Activated naive CD8-positive, alpha-beta T cell treated with anti-CD3 and anti-CD28 coated beads for 36 hours (primary cell): ENCODE measurements around the gene BCAS3. TPM values are rescaled to one million over a fixed set of nuclear protein-coding genes. Genes with fewer than 3 reads are reported as not detected.

Experiments used
- DNase-seq: peaks from one replicate; pipeline ENCODE4 v3.0.0; 2021
- H3K27ac Mint-ChIP-seq: one replicate; pipeline ENCODE4 v1.8.0; 2022; ENCODE audit warnings: mild to moderate bottlenecking, moderate library complexity, mixed read lengths
- H3K27me3 Mint-ChIP-seq: one replicate; pipeline ENCODE4 v1.8.0; 2022; ENCODE audit warnings: mild to moderate bottlenecking, mixed read lengths
- H3K36me3 Mint-ChIP-seq: one replicate; pipeline ENCODE4 v1.8.0; 2021; ENCODE audit warnings: mild to moderate bottlenecking, mixed read lengths
- H3K4me1 Mint-ChIP-seq: one replicate; pipeline ENCODE4 v1.8.0; 2021; ENCODE audit warnings: mixed read lengths
- H3K4me3 Mint-ChIP-seq: one replicate; pipeline ENCODE4 v1.8.0; 2022; ENCODE audit warnings: mild to moderate bottlenecking, moderate library complexity, mixed read lengths
- H3K9me3 Mint-ChIP-seq: one replicate; pipeline ENCODE4 v1.8.0; 2022; ENCODE audit warnings: mixed read lengths
- total RNA-seq, 2 experiments: library from RNA; stranded (reverse); gene quantifications; one replicate each; pipeline ENCODE4 v1.2.3, GENCODE V29; 2021

The BCAS3 gene
- total RNA-seq, 2 experiments from 2014 or later, result 4.9 to 7.0 TPM

GRCh38 chr17:61296058-61296457 lies 618.4 kb downstream of the BCAS3 start:
- Mint-ChIP-seq H3K27me3 (no peaks in the 10 kb centered on the region), H3K9me3 (no peaks in the 10 kb centered on the region), H3K36me3 (no peaks in the 10 kb centered on the region), H3K4me3 (no peak overlapping the region), H3K4me1 (no peaks in the 10 kb centered on the region), H3K27ac (no peak overlapping the region)
- no peak for DNase-seq

- H3K4me1 Mint-ChIP-seq, result no peaks in the 10 kb centered on the region
- no peak overlapping the region for H3K4me3 Mint-ChIP-seq
- H3K27me3 Mint-ChIP-seq, result no peaks in the 10 kb centered on the region
- H3K9me3 Mint-ChIP-seq, result no peaks in the 10 kb centered on the region
- no peak overlapping the region for H3K27ac Mint-ChIP-seq
- no peak for DNase-seq
- no peaks in the 10 kb centered on the region for H3K36me3 Mint-ChIP-seq
Measured at GRCh38 chr17:61299517-61300513, 622.2 kb downstream of the BCAS3 start.

- no peak for DNase-seq
- H3K27me3 Mint-ChIP-seq, result no peaks in the 10 kb centered on the region
- H3K36me3 Mint-ChIP-seq, result no peaks in the 10 kb centered on the region
- H3K27ac Mint-ChIP-seq, result no peak overlapping the region
- no peaks in the 10 kb centered on the region for H3K4me1 Mint-ChIP-seq
- no peaks in the 10 kb centered on the region for H3K9me3 Mint-ChIP-seq
- no peak overlapping the region for H3K4me3 Mint-ChIP-seq
Measured at GRCh38 chr17:61302953-61303816, 625.5 kb downstream of the BCAS3 start.

GRCh38 chr17:61303817-61304096 lies 626.1 kb downstream of the BCAS3 start:
- no peak for DNase-seq
- Mint-ChIP-seq H3K27me3 (no peaks in the 10 kb centered on the region), H3K27ac (no peak overlapping the region), H3K36me3 (no peaks in the 10 kb centered on the region), H3K4me3 (no peak overlapping the region), H3K9me3 (no peaks in the 10 kb centered on the region), H3K4me1 (no peaks in the 10 kb centered on the region)

GRCh38 chr17:61305024-61305423 lies 627.4 kb downstream of the BCAS3 start:
- Mint-ChIP-seq H3K36me3 (no peaks in the 10 kb centered on the region), H3K4me1 (no peaks in the 10 kb centered on the region), H3K4me3 (no peak overlapping the region), H3K9me3 (no peaks in the 10 kb centered on the region), H3K27ac (no peak overlapping the region), H3K27me3 (no peaks in the 10 kb centered on the region)
- no peak for DNase-seq

GRCh38 chr17:61306003-61306402 lies 628.4 kb downstream of the BCAS3 start:
- Mint-ChIP-seq H3K4me1 (no peaks in the 10 kb centered on the region), H3K27me3 (no peaks in the 10 kb centered on the region), H3K27ac (no peak overlapping the region), H3K36me3 (no peaks in the 10 kb centered on the region), H3K4me3 (no peak overlapping the region), H3K9me3 (no peaks in the 10 kb centered on the region)
- DNase-seq, result no peak

GRCh38 chr17:61307905-61308886 lies 630.5 kb downstream of the BCAS3 start:
- no peak for DNase-seq
- no peaks in the 10 kb centered on the region for H3K36me3 Mint-ChIP-seq
- no peak overlapping the region for H3K4me3 Mint-ChIP-seq
- H3K27me3 Mint-ChIP-seq, result no peaks in the 10 kb centered on the region
- H3K27ac Mint-ChIP-seq, result no peak overlapping the region
- H3K4me1 Mint-ChIP-seq, result no peaks in the 10 kb centered on the region
- H3K9me3 Mint-ChIP-seq, result no peaks in the 10 kb centered on the region

- no peak overlapping the region for H3K4me3 Mint-ChIP-seq
- DNase-seq, result no peak
- H3K27ac Mint-ChIP-seq, result no peak overlapping the region
- no peaks in the 10 kb centered on the region for H3K9me3 Mint-ChIP-seq
- no peaks in the 10 kb centered on the region for H3K4me1 Mint-ChIP-seq
- H3K27me3 Mint-ChIP-seq, result no peaks in the 10 kb centered on the region
- no peaks in the 10 kb centered on the region for H3K36me3 Mint-ChIP-seq
Measured at GRCh38 chr17:61309362-61310256, 632.0 kb downstream of the BCAS3 start.

GRCh38 chr17:61310590-61310989 lies 632.9 kb downstream of the BCAS3 start:
- Mint-ChIP-seq H3K9me3 (no peaks in the 10 kb centered on the region), H3K36me3 (no peaks in the 10 kb centered on the region), H3K4me3 (no peak overlapping the region), H3K27ac (no peak overlapping the region), H3K4me1 (no peaks in the 10 kb centered on the region), H3K27me3 (no peaks in the 10 kb centered on the region)
- no peak for DNase-seq

GRCh38 chr17:61312406-61313295 lies 635.0 kb downstream of the BCAS3 start:
- no peak overlapping the region for H3K27ac Mint-ChIP-seq
- no peaks in the 10 kb centered on the region for H3K4me1 Mint-ChIP-seq
- no peaks in the 10 kb centered on the region for H3K9me3 Mint-ChIP-seq
- DNase-seq, result no peak
- H3K36me3 Mint-ChIP-seq, result no peaks in the 10 kb centered on the region
- H3K4me3 Mint-ChIP-seq, result no peak overlapping the region
- no peaks in the 10 kb centered on the region for H3K27me3 Mint-ChIP-seq

GRCh38 chr17:61313461-61314326 lies 636.0 kb downstream of the BCAS3 start:
- Mint-ChIP-seq H3K27me3 (no peaks in the 10 kb centered on the region), H3K4me1 (no peaks in the 10 kb centered on the region), H3K9me3 (no peaks in the 10 kb centered on the region), H3K27ac (no peak overlapping the region), H3K36me3 (no peaks in the 10 kb centered on the region), H3K4me3 (no peak overlapping the region)
- DNase-seq, result no peak

GRCh38 chr17:61314368-61315078 lies 636.9 kb downstream of the BCAS3 start:
- H3K9me3 Mint-ChIP-seq, result no peaks in the 10 kb centered on the region
- H3K4me1 Mint-ChIP-seq, result no peaks in the 10 kb centered on the region
- no peak overlapping the region for H3K4me3 Mint-ChIP-seq
- no peak for DNase-seq
- no peak overlapping the region for H3K27ac Mint-ChIP-seq
- H3K36me3 Mint-ChIP-seq, result no peaks in the 10 kb centered on the region
- no peaks in the 10 kb centered on the region for H3K27me3 Mint-ChIP-seq
